DMS114 treated with DMSO at 0.1 percent for 48 hours (cell line): ENCODE data around the gene TACC2.

Source experiments
- DNase-seq: peaks from one replicate; lab custom pipeline; 2025; ENCODE audit not compliant: unreplicated experiment; lab: John Stamatoyannopoulos, UW

Gene TACC2

DNA sequence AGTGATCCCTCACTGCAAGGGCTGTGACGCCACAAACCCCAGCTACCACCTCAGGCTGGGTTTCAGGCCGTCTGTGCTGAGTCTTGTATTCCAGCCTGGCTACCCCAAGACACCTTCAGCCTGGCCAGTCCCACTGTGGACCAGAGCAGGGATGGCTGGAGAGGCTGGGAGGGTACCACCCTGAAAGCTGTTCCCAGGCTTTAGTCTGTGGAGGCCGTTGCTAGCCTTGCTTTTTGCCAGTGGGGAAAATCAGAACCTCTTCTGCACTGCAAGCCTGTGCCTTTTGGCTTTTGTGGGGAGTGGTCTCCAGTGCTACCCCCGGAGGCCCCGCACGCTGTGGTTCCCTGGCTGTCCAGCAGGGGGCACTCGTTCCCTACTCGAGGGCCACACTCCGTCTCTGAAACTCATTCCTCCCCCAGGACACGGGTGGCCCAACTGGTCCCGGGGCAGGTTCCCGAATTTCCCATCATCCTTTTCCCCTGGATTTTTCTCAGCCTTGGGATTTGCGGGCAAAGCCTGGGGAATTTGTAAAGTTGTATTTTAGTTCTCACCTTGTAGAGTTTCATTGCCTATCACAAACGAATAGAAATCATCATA, 153.8 kb downstream of the TACC2 start:
- DNase-seq = no peak

DNA sequence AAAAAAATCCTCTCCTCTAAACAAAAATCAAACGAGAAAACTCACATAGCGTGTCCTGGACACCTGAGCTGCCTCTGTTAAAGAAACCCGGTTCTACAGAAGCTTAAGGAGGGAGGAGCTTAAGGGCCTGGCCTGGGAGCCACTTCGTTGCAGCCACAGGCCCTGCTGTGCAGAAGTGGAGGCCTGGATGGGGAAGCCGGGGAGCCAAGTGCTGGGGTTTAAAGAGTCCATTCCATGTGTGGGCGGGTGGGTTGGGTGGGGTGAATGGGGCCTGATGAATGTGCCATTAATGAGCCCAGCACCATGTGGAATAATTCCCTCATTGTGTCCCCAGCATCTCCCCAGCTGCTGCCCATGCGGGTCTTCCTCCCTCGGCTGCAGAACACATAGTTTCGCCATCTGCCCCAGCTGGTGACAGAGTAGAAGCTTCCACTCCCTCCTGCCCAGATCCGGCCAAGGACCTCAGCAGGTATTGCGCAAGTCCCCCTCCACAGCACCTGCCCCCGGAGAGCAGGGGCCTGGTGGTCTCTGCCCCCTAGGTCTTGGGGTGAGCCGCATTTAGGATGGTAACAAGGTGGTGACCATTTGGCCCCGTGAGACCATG, 154.4 kb downstream of the TACC2 start:
- no peak for DNase-seq

DNA sequence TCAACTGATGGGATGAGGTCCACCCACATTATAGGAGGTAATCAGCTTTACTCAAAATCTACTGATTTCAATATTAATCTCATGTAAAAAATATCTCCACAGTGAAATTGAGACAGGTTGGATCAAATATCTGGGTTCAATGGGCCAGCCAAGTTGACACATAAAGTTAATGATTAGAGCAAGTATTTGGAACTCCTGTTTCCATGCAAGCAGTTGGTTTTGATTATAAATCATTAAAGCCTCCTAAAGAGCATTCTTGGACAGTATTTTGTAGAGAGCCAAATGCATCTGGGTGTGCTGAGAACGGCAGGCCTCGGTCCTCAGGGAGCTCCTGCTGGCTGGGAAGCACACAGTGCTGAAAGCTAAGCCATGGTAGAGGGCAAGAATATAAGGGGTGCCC, 155.2 kb downstream of the TACC2 start:
- DNase-seq = no peak

DNA sequence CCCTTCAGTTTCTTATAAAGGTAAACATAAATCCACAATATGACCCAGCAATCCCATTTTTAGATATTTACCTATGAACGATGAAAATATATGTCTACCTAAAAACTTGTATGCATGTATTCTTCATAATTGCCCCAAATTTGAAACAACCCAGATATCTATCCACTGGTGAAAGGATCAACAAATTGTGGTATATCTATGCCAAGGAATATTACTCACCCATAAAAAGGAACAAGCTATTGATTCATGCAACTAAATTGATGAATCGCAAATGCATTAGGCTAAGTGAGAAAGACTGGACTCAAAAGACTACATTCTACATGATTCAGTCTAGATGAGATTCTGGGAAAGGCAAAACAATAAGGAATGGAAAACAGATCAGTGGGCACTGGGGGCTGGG, 156.2 kb downstream of the TACC2 start:
- DNase-seq = no peak

DNA sequence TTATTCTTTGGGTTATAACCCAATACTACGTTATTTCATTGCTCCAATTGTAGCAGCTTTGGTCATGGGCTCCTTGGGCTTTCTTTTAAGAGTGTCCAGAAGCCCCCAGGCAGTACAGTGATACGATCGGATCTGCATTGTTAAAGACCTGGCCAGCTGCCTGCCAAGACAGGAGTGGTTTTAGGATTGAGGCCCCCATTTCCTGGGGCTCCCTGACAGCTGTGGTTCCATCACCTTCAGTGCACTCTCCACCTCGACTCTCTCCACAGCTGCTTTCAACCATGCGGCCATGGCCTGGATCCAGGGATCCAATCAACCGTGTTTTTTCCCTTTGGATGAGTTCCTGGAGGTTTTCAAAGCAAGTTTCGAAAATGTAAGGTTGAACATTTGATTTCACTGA, 158.7 kb downstream of the TACC2 start:
- no peak for DNase-seq

DNA sequence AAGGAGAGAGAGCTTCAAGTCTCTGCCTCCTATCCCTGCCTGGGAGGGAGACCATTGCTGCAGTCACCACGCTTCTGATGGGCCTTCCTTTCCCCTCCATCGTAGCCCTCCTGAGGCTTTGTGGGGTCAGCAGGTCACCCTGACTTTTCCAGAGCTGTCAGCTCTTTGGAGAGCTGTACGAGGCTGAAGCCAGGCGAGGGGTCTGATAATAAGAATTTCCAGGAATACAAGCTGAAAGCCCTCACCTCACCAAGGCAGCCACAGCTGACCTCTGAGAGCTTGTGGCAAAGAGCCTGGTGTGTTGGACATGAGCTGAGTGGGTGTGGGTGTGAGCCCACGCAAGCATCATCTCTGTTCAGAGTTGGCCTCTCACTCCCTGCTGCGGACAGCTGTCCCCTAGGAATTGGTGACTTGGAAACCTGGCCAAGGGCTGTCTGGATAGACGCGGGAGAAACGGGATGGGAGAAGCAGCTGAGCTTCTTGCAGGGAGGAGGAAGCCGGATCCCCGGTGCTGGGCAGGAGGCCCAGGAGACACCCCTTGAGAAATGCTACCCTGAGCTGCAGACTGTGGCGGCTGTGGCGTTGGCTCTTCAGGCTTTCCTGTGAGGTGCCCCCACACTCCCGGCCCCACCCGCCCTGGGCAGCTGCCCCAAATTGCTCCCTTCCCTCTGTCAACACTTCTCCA, 160.1 kb downstream of the TACC2 start:
- DNase-seq = no peak

DNA sequence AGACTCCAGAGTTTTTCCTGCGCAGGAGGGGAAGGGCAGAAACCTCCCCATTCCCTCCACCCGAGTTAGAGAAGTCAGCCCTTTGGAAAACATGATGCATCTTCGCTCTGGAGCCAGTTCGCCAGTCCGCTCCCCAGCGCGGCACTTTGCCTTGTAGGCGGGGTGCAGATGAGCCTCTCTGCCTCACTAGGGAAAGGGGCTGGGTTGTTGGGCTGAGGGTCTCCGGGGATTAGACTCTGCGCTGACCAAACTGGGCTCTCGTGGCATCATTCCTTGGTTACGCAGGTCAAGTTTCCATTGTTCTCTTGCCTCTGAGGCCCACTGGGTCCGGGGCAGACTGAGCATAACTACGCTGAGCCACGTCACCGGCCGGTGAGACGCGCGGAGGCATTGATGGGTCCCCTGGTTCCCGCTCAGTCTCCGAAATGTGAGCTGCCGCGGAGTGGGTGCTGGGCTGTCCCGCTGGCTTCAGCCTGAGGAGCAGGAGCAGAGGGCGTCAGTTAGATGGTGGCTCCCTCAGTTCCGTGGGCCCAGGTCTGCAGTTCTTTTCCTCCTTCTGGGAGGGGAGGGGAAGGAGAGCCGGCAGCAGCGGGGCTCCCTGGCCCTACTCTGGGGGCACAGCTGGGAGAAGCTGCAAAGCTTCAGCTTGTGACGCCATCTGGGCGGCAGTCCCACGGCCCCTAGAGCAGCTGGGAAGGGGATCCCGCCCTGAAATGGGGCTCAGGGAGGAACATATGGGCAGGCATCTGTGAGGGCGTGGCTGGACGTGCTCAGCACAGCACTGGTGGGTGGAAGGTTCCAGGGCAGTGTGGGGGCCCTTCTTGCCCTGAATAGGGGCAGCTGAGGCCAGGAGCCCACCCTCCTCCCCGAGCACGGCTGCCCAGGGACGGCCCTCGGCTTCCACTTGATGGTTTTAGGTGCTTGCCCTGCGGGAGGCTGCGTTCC, 160.9 kb downstream of the TACC2 start:
- no peak for DNase-seq

DNA sequence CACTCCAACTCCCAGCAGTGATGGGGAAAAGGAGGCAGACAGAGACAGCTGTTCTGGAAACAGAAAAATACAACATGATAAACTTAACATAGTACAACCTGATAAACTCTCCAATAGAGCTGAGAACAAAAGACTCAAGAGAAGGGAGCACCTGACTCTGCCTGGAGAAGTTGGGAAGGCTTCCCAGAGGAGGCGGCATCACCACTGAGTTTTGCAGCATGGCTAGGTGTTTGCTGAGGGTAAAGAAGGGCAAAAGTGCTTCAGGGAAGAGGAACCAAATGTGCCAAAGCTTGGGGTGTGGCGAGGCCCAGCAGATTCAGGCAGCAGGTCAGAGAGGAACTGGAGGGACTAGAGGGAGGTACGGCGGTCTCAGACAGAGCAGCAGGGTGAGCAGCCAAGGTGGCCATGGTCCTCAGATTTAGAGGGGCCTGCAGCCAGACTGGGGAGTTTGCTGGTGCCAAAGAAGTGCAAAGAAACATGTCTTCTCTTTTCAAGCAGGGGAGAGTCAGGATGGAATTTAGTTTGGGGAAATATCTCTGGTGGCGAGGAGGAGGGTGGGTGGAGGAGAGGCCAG, 162.2 kb downstream of the TACC2 start:
- no peak for DNase-seq

DNA sequence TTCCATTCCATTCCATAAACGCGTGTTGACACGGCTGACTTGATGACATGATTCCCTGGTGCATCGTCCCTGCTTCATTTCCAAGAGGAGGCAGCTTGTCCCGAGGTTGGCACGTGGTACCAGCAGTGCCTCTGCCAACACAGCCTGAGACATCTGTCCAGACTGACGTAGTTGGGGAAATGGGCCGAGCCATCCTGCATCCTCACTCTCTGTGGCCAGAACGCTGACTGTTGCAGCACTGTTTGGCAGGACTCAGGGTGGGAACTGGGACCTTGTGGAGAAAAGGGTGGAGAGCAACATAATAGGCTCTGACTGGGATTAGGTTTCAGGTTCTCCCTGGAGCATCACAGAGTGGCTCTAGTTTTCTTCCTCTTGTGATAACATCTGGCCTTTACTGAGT, 163.6 kb downstream of the TACC2 start:
- no peak for DNase-seq

DNA sequence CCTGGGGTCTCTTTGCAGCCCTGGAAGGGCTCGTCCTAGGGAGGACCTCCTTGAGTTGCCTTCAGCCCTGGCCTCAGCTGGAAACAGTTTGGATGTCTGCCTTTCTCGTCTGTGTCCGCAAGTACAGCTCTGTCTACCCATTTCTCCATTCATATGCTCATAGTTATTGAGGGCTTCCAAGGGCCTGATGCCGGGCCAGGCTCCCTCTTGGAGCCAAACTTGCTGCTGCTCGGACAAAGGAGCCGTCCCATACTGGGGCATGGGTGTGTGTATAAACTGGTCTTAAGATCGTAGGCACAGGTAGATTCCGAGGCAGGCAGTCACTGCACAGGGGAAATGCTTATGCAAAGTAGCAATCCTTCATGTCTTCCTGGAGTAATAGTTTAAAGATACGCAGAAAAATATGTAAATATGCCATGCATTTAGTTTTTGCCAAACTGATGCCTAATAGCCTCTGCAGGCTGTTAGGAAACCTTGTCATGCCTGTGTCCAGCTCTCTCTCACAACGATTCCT, 165.1 kb downstream of the TACC2 start:
- DNase-seq = no peak

DNA sequence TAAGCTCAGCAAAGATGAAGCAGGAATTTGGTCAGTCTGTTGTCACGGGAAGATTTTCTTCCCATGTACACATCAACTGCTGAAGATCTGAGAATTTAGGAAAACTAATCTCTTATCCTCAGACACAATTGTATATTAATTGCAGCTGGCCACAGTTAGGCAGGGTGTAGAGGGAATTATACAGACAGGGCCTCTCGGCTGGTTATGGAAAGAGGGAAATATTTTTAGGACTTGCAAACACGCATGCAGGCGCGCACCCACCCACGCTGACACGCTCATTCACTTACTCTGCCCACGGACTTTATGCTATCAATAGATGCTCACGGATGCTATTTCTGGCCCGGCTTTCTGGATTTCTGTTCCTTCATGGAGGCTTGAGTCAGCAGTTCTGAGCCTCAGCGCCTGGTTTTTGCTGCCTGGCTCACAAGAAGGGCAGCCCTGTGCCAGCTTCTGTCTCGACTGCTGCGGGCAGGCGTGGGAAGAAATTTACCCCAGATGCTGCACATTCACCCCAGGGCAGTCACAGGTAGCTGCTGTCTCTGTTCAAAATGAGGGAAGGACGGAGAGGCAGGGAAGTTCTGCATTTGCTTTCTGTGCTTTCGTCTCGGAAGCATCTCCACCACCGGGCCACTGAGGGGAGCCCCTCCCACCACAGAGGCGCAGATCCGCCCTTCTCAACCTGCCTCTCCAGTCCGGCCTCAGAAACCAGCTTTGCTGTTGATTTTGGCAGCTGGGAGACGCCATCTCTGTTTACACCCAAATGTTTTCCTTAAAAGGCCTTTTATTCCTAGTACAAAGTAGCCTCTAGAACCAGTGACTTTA, 165.8 kb downstream of the TACC2 start:
- DNase-seq = no peak

DNA sequence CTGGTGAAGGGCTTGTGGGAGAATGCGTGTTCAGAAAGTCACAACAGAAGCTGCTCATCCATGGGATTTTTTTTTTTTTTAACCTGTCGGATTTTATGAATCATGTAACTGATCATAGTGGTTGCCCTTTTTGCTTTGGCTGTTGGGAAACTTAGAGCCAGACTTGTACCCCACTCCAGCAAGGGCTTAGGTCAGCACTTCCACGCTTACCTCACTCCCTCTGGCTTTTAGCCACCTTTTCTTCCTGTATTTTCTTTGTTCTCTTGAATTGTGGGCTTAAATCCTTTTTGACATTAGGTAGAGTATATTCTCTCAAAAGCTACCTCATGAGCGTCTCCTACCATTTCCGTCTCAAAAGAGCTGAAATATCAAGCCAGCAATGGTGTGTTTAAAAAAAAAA, 168.5 kb downstream of the TACC2 start:
- DNase-seq = no peak

DNA sequence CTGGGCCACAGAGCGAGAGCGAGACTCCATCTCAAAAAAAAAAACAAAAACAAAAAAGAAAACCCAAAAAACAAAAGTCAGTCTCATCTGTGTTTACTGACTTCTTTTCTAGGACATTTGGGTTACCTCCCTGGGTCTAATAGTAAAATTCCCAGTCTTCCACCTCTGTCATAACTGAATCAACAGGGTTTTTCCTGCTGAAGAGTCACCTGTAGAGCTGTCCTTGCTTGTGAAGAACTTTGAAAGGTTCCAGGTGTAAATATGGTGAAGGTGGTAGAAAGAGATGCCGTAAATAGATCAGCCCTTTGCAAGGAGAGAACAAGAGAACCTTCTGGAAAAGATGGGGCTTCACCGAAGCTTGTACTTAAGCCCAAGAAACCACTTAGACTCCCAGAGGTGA, 169.4 kb downstream of the TACC2 start:
- no peak for DNase-seq

DNA sequence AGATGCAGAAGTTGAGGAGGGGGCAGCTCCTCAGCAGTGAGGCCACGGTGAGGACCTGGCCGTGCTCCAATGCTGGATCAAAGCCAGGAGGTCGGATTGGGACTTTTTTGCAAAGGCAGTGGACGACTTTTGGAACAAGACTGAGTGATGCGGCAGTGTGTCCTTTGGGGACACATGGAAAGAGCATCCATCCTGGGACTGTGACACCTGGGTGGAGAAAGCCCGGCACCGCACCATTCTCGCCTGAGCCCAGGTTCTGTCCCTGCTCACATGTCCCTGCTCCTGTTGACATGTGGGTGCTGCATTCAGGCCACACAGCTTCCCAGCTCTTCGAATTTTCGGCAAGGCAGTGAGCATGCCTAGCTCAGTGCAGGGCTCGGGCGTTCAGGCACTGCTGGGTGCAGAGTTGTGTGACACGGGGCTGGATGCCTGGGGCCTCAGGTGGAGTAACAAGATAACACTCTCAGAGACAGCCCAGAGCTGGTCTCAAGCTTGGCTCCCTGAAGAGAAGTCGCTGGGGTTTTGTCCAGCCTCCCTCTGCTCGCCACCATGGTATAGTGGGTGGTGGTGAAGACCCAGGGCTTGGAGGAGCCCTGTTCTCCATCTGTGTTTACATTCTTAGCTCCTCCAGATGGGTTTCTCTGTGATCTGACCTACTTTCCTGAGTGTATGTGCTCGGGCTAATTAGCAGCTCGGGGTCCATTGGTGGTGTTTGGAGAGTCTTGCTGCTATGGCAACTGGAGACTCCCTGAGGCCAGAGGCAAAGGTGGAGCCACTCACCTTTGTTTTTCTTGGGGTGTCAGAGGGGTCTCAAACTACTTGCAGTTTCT, 170.4 kb downstream of the TACC2 start:
- DNase-seq = no peak

DNA sequence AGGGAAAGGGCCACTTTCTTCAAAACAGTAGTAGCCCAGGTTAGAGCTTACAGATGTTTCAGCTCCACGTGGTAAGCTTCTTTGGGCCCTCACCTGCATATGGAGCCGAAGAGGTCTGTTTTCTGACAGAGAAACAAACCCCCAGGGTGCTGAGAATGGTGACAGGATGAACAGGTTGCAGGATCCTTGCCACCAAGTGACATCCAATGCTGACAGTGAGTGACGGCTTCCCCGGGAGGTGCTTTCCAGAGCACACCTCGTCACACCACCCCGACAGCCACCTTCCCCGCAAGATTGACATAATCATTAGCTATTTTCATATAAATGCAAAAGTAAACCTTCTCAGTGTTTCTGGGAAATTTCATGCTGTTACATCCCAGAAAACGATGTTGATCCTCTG, 172.8 kb downstream of the TACC2 start:
- no peak for DNase-seq

DNA sequence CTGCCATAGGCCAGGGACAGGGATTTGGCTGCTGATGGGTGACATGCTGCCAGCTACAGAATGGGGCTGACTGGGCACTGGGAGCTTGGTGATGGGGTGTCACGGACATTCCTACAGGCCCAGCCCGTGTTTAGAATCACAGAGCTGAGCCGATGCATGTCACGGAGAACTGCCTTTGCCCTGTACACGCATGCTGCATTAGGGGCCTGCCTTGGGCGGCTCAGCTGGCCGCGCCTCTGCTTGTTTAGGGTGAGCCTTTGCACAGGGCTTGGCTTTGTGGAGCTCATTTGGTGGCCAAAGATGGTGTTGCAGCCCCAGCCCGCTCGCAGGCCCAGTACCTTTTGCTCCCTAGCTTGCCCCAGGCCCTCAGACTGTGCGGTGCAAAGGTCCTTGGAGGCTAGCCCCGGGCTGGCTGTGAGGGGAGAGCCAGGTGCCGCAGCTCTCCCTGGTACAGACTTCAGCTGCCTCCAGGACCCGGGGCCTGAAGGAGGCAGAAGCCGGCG, 173.8 kb downstream of the TACC2 start:
- DNase-seq = no peak

DNA sequence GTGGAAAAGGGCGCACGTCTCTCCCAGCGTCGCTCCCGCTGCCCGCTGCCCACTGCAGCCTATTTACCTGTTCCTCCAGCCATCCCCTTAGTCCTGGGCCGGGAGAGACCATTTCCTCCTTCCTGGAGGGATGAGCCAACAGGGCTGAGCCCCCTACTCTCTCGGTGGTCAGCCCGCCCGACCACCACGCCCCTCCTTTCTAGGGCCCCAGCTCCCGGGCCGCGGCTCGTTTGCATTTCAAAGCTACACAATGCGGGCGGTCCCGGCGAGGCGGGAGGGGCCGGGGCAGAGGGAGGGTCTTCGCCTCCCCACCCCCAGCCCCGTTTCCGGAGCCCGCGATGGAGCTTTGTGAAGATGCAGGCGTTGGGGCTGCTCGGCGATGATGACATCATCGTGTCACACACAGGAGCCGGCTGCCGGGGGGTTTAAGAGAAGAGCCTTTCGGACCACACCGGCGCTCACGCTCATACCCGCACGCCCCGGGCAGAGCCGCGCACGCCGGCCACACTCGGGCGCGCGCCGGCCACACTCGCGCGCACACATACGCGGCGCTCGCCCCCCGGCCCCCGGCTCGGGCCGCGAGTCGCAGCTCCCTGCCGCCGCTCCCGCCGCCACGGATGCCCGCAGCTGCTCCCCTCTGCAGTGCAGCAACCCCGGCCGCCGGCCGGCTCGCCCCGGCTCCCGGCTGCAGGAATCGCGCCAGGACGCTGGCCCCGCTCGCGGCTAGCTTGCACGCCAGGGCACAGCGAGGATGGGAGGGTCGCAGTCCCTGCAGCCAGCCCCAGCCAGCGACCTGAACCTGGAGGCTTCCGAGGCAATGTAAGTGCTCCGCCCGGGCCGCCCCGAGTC, 174.4 kb downstream of the TACC2 start:
- DNase-seq = no peak

DNA sequence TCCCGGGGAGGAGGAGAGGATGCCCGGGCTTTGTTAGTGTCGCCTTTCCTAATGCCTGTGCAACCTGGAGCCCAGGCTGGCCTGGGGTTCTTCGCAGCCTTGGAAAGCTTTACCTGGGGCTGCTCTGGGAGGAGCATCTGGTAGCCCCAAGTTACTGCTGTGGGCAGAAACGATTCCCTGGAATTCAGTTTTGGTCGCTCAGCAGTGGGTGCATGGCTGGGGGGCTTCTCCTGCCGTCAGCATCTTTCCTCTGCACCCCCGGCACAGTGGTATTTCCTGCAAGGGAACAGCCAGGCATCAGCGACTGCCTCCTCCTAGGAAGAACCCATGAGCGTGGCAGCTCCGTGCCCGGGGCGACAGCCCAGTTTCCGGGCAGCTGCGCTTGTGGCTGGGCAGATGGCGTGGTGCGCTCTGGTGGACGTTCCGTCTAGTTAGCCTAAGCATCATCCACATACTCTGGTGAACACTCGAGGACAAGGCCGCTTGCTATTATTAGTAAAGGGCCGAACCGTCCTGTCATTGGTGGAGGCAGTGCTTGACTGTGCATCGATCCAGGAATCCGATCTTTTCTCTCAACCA, 175.1 kb downstream of the TACC2 start:
- DNase-seq = no peak
